ENCODE results near the gene SIRPA.

SIRPA gene

DNA sequence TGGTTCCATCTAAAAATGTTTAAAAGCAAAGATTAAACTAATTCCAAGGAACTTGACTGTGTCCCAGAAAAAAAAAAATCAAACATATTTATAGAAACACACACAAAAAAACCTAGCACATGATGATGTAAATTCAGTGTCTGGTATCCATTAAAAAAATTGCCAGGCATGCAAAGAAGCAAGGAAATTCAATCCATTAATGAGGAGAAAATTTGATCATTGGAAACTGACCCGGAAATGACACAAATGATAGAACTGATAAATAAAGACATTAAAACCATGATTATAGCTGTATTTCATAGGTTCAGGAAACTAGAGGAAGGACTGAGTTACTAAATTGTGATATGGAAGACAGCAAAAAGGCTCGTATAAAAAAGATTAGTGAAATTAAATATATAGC is 63.9 kb downstream of the SIRPA start:
- ATAC-seq (replicated peaks; ENCODE audit: extremely low read depth, poor library complexity, severe bottlenecking), result no peak
- Mint-ChIP-seq H3K27me3 (peaks cover 74% of the 10 kb centered on the region), H3K9me3 (no peaks in the 10 kb centered on the region), H3K4me1 (no peaks in the 10 kb centered on the region), H3K27ac (ENCODE audit: low read depth) (no peak overlapping the region), H3K4me3 (no peak overlapping the region), H3K36me3 (ENCODE audit: insufficient read depth) (no peaks in the 10 kb centered on the region)
- no peak for DNase-seq (ENCODE audit: low spot score in 2 of 2)

DNA sequence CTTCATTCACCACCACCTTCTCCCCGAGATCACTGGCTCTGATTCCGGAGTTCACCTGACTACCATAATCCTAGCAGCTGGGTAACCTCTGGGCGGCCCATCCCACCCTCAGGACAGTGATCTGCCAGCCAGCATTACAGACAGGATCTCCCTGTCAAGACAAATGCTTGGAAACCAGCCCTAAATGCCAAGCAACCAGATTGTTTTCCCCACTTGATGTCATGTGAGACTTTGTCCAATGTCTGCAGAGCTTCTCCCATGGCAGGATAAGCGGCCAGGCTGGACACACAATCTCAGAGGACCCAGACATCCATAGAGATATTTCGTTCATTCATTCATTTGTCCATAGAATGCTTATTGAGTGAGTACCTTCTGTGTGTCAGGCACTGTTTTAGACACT is 66.2 kb downstream of the SIRPA start:
- DNase-seq (ENCODE audit: low spot score in 2 of 2), result no peak
- ATAC-seq (replicated peaks; ENCODE audit: extremely low read depth, poor library complexity, severe bottlenecking), result no peak
- Mint-ChIP-seq H3K4me3 (no peak overlapping the region), H3K4me1 (no peaks in the 10 kb centered on the region), H3K27ac (ENCODE audit: low read depth) (no peak overlapping the region), H3K27me3 (peaks cover 73% of the 10 kb centered on the region), H3K36me3 (ENCODE audit: insufficient read depth) (no peaks in the 10 kb centered on the region), H3K9me3 (no peaks in the 10 kb centered on the region)

DNA sequence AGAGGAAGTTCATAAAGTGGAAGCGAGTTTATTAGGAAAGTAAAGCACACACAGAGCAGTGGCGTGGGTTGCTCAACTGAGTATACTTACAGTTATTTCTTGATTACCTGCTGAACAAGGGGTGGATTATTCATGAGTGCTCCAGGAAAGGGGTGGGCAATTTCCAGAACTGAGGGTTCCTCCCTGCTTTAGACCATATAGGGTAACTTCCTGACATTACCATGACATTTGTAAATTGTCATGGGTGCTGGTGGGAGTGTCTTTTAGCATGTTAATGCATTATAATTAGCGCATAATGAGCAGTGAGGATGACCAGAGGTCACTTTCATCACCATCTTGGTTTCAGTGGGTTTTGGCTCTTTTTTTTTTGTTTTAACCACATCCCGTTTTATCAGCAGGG is 68.9 kb downstream of the SIRPA start:
- Mint-ChIP-seq H3K36me3 (ENCODE audit: insufficient read depth) (no peaks in the 10 kb centered on the region), H3K9me3 (no peaks in the 10 kb centered on the region), H3K27me3 (peaks cover 57% of the 10 kb centered on the region), H3K4me1 (no peaks in the 10 kb centered on the region), H3K27ac (ENCODE audit: low read depth) (no peak overlapping the region), H3K4me3 (no peak overlapping the region)
- ATAC-seq (replicated peaks; ENCODE audit: extremely low read depth, poor library complexity, severe bottlenecking), result no peak
- no peak for DNase-seq (ENCODE audit: low spot score in 2 of 2)

DNA sequence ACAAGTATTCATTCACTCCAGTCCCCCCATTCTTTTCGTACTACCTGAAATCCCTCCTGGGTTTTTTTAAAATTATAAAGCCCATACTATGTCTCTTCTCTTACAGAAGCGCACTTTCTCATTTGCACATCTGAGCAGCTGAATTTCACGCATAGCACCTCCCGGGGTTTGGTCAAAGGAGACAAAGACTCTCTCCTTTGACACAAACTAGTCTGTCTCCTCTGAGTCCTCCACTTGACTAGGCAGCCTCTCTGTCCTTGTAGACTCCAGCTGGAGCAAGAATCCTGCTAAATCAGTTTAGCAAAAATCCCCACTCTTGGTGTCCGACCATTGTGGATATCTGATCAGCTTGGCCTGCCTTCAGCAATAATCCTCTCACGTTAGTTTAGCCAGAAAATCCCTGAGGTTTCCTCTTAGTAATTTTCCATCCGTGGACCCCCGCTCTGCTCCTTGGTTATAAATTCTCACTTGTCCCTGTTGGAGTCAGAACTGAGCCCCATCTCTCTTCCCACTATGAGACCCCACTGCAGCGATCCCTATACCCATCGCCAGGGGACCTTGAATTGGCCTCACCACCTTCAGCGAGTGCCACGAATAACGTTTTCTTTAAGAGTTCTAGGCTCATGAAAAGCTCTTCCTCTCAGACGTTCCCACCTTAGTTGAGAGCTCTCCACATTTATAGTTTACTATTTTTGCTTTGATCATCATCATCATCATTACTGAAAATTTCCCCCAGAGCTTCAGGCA is 69.6 kb downstream of the SIRPA start:
- H3K4me3 Mint-ChIP-seq, result no peak overlapping the region
- H3K27me3 Mint-ChIP-seq, result peaks cover 53% of the 10 kb centered on the region
- no peaks in the 10 kb centered on the region for H3K9me3 Mint-ChIP-seq
- H3K36me3 Mint-ChIP-seq (ENCODE audit: insufficient read depth), result no peaks in the 10 kb centered on the region
- no peak for ATAC-seq (replicated peaks; ENCODE audit: extremely low read depth, poor library complexity, severe bottlenecking)
- H3K4me1 Mint-ChIP-seq, result no peaks in the 10 kb centered on the region
- H3K27ac Mint-ChIP-seq (ENCODE audit: low read depth), result no peak overlapping the region
- no peak for DNase-seq (ENCODE audit: low spot score in 2 of 2)

DNA sequence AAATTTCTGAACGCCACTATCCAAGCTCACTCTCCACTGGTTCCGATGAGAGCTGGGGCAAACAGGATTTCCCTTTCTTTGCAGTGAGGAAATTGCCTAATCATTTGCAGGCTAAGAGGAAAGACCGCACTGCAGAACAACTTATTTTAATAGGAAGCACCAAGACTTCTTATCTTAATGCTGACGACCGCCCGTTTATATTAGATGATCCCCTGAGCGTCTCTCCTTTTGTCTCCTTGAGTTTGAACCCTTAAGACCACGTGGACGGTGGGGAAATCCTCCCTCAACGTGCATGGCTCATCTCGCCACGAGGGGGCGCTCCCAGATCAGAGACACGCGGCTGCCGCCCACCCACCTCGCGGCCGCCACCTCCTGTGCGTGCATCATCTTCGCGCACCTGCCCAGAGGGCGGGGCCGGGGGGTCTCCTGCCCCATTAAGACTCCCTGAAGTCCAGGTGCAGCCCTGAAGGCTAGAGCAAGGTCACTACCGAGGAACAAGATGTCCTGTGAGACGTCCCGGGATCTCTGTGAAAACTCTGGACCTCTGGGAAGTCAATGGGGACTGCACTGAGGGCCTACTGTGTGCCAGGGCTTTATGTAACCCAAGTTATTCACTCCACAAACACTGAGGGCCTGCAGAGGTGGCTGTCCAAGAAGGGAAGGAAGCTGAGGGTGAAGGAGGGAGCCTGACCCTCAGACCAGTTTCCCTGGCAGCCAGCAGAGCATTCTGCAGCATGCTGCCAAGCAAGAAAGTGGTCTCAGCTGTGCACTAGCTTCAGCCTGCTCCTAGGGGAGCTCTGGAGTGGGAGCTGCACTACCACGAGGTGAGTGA is 70.5 kb downstream of the SIRPA start:
- no peaks in the 10 kb centered on the region for H3K36me3 Mint-ChIP-seq (ENCODE audit: insufficient read depth)
- peaks cover 54% of the 10 kb centered on the region for H3K27me3 Mint-ChIP-seq
- no peaks in the 10 kb centered on the region for H3K4me1 Mint-ChIP-seq
- H3K9me3 Mint-ChIP-seq, result no peaks in the 10 kb centered on the region
- DNase-seq (ENCODE audit: low spot score in 2 of 2) (peak; percentile 58 to 59), ATAC-seq (replicated peaks; ENCODE audit: extremely low read depth, poor library complexity, severe bottlenecking) (no peak)
- H3K27ac Mint-ChIP-seq (ENCODE audit: low read depth), result no peak overlapping the region
- H3K4me3 Mint-ChIP-seq, result no peak overlapping the region

DNA sequence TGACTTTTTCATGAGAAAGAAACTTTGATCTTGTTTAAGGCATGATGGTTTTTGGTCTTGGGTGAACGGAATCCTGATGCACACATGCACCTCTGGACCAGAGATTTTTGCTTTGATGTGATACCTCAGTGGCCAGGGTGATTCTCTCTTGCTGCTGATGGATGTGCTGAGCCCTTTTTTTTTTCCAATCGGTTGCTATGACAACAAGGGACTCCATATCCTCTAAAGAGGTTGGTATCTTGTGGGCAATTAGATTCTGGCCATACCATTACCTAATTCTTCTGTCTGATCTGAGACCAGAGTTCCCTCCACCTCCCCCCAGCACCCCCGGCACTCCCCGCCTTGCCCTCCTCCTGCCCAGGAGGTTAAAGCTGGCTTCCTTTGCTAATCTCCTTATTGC is 73.8 kb downstream of the SIRPA start:
- Mint-ChIP-seq H3K36me3 (ENCODE audit: insufficient read depth) (no peaks in the 10 kb centered on the region), H3K27me3 (peaks cover 44% of the 10 kb centered on the region)
- ATAC-seq (replicated peaks; ENCODE audit: extremely low read depth, poor library complexity, severe bottlenecking), result no peak

DNA sequence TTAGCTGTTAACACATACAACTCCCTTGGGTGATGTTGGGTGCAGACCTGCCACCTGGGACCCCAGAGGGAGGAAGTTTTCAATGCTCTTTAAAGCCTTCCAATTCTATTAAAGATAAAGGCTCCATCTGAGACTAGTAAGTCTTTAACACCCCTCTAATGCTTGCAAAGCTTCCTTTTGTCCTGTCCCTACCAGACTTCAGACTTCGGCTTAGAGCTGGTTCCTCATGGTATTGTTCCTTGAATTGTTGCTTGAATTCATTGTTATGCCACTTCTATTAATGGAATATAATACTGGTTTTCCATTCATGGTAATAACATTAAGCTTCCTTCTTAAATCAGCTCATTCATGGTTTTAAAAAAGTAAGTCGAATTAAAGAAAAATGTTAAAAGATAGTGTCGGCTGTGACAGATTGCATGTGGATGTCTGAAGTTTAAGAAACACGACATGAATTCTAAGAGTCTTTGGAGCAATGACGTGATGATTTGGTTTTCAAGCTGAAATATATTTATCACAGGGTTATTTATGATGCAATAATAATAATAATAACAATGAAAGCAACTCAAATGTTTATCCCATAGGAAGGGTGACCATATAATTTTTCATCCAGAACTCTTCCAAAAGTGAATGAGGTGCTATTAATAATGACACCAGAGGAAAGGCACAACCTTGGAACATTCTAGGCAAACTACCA is 76.8 kb downstream of the SIRPA start:
- H3K27ac Mint-ChIP-seq (ENCODE audit: low read depth), result no peak overlapping the region
- H3K9me3 Mint-ChIP-seq, result no peaks in the 10 kb centered on the region
- peaks cover 1% of the 10 kb centered on the region for H3K36me3 Mint-ChIP-seq (ENCODE audit: insufficient read depth)
- peaks cover 42% of the 10 kb centered on the region for H3K27me3 Mint-ChIP-seq
- H3K4me3 Mint-ChIP-seq, result no peak overlapping the region
- no peaks in the 10 kb centered on the region for H3K4me1 Mint-ChIP-seq
- ATAC-seq (replicated peaks; ENCODE audit: extremely low read depth, poor library complexity, severe bottlenecking) (no peak), DNase-seq (ENCODE audit: low spot score in 2 of 2) (no peak)

More for the DNA sequence above, 73.8 kb downstream of the SIRPA start:
- Mint-ChIP-seq H3K4me1 (no peaks in the 10 kb centered on the region), H3K4me3 (no peak overlapping the region), H3K27ac (ENCODE audit: low read depth) (no peak overlapping the region), H3K9me3 (no peaks in the 10 kb centered on the region)
- DNase-seq (ENCODE audit: low spot score in 2 of 2), result no peak

DNA sequence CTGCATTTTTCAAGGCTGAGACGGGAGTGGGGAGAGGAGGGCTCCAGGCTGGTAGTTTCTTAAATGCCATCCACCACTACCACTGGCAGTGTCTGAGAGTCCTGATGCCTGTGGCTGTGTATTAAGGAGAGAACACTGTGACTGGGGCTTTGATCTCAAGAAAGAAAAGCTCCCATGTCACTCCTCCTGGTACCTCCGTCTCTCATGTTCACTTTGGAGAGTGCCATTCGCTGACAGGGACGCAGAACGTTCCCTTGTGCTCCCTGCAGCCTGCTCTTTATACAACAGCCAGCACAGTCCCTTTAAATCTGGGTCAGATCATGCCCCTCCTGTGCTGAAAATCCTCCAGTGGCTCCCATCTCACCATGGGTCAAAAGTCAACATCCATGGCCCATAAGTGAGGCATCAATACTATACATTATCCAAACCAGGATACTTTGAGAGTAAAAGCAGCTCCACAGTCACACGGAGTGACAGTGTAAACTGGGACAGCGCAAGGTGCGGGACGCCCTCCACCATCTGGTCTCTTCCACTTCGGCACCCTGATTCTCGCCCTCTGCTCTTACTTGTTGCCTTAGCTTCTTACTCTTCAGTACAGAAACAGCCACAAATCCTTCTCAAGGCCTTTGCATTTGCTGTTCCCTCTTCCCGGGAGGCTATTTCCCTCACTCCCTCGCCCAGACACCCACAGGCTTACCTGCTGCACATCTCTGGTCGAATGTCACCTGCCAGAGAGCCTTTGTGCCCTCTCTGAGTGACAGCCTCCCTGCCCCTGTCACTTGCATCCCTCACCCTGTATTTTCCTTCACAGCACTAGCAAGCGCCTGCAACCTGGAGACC is 78.6 kb downstream of the SIRPA start:
- Mint-ChIP-seq H3K27me3 (peaks cover 60% of the 10 kb centered on the region), H3K4me1 (no peaks in the 10 kb centered on the region), H3K9me3 (no peaks in the 10 kb centered on the region), H3K27ac (ENCODE audit: low read depth) (no peak overlapping the region), H3K36me3 (ENCODE audit: insufficient read depth) (peaks cover 1% of the 10 kb centered on the region), H3K4me3 (no peak overlapping the region)
- ATAC-seq (replicated peaks; ENCODE audit: extremely low read depth, poor library complexity, severe bottlenecking) (no peak), DNase-seq (ENCODE audit: low spot score in 2 of 2) (no peak)

DNA sequence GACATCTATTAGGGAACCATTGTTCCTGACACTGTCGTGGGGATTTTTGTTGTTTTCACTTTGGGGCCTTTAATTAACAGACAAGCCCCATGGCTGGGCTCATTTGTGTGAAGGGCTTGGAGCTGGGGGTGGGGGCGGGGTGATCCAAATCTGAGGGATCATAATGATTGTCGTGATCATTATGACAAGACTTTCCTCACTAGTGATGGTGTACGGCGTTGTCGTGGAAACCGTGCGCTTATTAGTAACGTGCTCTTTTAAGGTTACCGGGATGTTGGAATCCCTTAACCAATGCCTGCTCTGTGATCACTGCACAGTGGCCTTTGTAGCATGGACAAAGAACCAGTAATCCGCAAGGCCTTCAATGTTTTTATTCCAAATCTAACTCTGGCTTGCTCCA is 80.1 kb downstream of the SIRPA start:
- H3K36me3 Mint-ChIP-seq (ENCODE audit: insufficient read depth), result peaks cover 1% of the 10 kb centered on the region
- no peak overlapping the region for H3K4me3 Mint-ChIP-seq
- no peak overlapping the region for H3K27ac Mint-ChIP-seq (ENCODE audit: low read depth)
- DNase-seq (ENCODE audit: low spot score in 2 of 2) (no peak), ATAC-seq (replicated peaks; ENCODE audit: extremely low read depth, poor library complexity, severe bottlenecking) (no peak)
- H3K4me1 Mint-ChIP-seq, result no peaks in the 10 kb centered on the region
- H3K27me3 Mint-ChIP-seq, result peaks cover 63% of the 10 kb centered on the region
- no peaks in the 10 kb centered on the region for H3K9me3 Mint-ChIP-seq

DNA sequence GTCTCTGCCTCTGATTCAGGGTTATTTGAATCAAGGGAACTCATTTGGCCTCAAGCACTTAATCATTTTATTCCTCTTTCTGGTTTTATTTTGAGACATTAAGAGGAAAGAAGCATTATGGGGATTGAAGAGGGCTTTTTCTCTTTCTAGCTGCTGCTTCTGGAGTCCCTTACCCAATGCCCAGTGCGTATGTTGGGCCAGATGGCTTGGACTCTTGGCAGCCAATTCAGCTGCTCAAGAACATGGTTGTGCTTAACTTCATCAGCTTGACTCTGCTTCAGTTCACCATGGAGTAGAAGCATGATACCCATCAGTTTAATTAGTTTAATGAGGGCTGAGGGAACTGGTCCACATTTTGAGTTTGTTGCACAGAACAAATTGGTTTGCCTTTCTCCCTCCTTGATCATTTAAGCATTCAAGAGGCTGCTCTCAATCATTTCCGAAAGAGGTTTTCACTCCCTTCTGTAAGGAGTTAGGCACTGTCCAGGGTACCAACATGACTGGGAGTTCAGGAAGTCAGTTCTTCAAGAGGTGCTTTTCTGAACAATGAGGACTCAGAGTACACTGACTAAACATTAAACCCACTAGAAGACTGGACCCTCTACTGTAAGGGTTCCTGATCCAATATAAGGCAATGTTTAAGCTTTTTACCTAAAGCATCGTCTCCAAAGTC is 84.0 kb downstream of the SIRPA start:
- Mint-ChIP-seq H3K9me3 (no peaks in the 10 kb centered on the region), H3K27ac (ENCODE audit: low read depth) (no peak overlapping the region), H3K4me1 (no peaks in the 10 kb centered on the region), H3K36me3 (ENCODE audit: insufficient read depth) (peaks cover 1% of the 10 kb centered on the region), H3K4me3 (no peak overlapping the region), H3K27me3 (peaks cover 58% of the 10 kb centered on the region)
- no peak for ATAC-seq (replicated peaks; ENCODE audit: extremely low read depth, poor library complexity, severe bottlenecking)
- no peak for DNase-seq (ENCODE audit: low spot score in 2 of 2)

DNA sequence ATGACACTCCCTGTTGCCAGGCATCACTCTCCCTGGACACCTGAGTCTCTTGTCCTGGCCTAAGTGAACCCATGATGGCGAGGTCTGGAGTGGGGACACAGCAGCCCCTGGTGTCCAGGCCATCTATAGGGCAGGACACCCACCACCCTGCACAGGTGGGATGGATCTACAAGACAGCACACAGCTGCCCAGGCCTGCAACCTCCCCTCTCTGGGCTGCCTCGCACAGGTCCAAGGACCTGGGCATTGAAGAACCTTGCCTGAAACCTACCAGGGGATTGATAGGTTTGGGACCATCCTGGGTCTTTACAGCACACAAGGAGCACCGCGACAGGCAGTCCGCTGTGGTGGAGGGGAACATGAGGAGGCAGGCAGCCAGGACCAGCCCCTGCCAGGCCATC is 87.5 kb downstream of the SIRPA start:
- DNase-seq (ENCODE audit: low spot score in 2 of 2) (no peak), ATAC-seq (replicated peaks; ENCODE audit: extremely low read depth, poor library complexity, severe bottlenecking) (no peak)
- no peak overlapping the region for H3K27ac Mint-ChIP-seq (ENCODE audit: low read depth)
- no peaks in the 10 kb centered on the region for H3K9me3 Mint-ChIP-seq
- no peaks in the 10 kb centered on the region for H3K4me1 Mint-ChIP-seq
- peaks cover 76% of the 10 kb centered on the region for H3K27me3 Mint-ChIP-seq
- no peaks in the 10 kb centered on the region for H3K36me3 Mint-ChIP-seq (ENCODE audit: insufficient read depth)
- H3K4me3 Mint-ChIP-seq, result no peak overlapping the region

DNA sequence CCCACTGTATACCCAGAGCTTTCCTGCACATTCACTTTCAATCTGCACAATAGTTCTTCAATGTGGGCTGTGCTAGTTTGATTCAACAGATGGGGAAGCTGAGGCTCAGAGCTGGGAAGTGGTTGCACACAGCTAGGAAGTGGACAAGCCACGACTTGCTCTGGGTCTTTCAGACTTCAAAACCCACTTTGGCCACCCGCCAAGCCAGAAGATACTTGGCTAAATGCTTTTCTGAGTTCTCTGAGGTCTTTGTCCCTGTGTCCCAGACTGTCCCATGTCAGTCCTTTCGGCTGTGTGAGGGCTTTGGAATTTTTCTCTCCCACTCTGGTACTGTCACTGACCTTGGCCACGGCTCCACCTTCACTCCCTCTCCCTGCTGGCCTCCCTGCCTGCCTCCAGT is 88.1 kb downstream of the SIRPA start:
- no peak overlapping the region for H3K27ac Mint-ChIP-seq (ENCODE audit: low read depth)
- no peaks in the 10 kb centered on the region for H3K9me3 Mint-ChIP-seq
- H3K27me3 Mint-ChIP-seq, result peaks cover 74% of the 10 kb centered on the region
- H3K36me3 Mint-ChIP-seq (ENCODE audit: insufficient read depth), result no peaks in the 10 kb centered on the region
- H3K4me1 Mint-ChIP-seq, result no peaks in the 10 kb centered on the region
- no peak overlapping the region for H3K4me3 Mint-ChIP-seq
- no peak for ATAC-seq (replicated peaks; ENCODE audit: extremely low read depth, poor library complexity, severe bottlenecking)
- no peak for DNase-seq (ENCODE audit: low spot score in 2 of 2)

Data from central memory CD8-positive, alpha-beta T cell (primary cell).